ENCODE results near the gene HMGXB4.

Gene HMGXB4

DNA sequence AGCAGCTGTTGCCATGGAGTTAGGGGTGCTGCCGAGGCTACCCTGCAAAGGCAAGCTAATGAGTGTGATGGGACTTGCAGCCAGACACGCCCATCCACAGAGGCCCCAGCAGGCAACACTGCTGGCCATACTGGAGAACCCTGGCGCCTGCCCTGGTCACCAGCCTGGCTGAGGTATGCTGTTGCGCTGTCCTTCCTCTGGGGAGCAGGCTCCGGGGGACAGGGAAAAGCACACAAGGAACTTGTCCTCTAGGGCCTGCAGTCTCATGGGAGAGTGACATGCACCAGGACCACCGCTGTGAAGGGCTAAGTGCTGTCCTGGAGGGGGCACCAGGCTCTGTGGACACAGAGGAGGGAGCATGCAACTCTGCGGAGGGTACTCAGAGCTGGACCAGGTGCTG lies 78.2 kb downstream of the HMGXB4 start:
- no peak overlapping the region for H3K4me3 ChIP-seq (ENCODE audit: low read depth in 1 of 2, low read length in 2 of 2)
- H3K9me3 ChIP-seq (ENCODE audit: insufficient read depth, low read length, severe bottlenecking): no peaks in the 10 kb centered on the region
- TF ChIP-seq EZH2 (IDR thresholded peaks at IDR 0.05; ENCODE audit: borderline replicate concordance, low read depth, low read length, severe bottlenecking) (no peak), CTCF (IDR thresholded peaks at IDR 0.05; ENCODE audit: borderline replicate concordance, extremely low read depth, low read length, poor library complexity, severe bottlenecking) (no peak)
- H3K9ac ChIP-seq (ENCODE audit: low read depth, low read length): no peak overlapping the region
- no peak overlapping the region for H2AFZ ChIP-seq (ENCODE audit: low read depth, low read length)
- no peak overlapping the region for H3K4me2 ChIP-seq (ENCODE audit: insufficient read depth, low read length)
- no peaks in the 10 kb centered on the region for H3K79me2 ChIP-seq (ENCODE audit: insufficient read depth, low read length)
- peaks cover 64% of the 10 kb centered on the region for H3K36me3 ChIP-seq (ENCODE audit: insufficient read depth, low read length)
- peaks cover 6% of the 10 kb centered on the region for H3K4me1 ChIP-seq (ENCODE audit: insufficient read depth, low read length)
- H3K27me3 ChIP-seq (ENCODE audit: insufficient read depth, low read length, poor library complexity): no peaks in the 10 kb centered on the region
- DNase-seq: no peak
- no peaks in the 10 kb centered on the region for H4K20me1 ChIP-seq (ENCODE audit: insufficient read depth, low read length)
- no peak for ATAC-seq (ENCODE audit: insufficient read depth, low read depth)
- 0 out of 2 replicates have a peak overlapping the region, but pooled peaks have one; percentile 25 for H3K27ac ChIP-seq (ENCODE audit: low read length)

DNA sequence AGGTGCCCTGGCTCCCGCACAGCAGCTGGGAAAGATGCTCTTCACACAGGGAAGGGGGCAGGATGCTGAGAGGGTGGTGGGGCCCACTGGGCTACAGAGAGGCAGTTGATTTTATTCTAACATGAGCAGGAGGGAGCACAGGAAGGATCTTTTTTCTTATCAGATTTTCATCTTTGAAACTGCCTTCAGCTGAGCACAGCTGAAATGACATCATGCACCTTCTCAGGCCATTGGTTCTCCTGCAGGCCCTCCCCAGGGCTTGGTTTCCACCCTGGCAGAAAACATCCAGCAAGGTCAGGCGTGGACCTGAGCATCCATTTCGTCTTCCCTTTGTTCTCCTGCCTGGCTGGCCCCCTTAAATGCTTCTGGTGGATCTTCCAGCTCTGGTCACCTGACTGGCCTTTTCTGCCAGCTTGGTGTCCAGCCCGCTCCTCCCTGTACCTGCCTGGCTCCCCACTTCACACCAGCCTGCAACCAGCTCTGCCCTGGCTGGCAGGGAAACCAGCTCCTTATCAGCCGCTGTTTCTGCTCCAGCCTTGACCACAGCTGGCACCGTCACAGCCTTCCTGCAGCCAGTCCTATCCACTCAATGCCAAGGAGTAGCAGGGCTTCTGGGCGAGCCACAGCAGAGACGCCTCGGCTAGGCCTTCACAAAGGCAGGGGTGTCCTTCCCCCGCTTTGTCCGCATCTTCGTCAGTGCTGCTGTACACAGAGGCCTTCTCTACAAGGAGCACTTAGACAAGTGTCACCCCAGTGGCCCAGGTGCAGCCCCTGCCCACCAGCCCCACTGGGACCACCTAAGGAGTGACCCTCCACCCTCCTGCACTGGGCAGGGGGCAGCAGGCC lies 78.9 kb downstream of the HMGXB4 start:
- H2AFZ ChIP-seq (ENCODE audit: low read depth, low read length): no peak overlapping the region
- no peaks in the 10 kb centered on the region for H3K79me2 ChIP-seq (ENCODE audit: insufficient read depth, low read length)
- ATAC-seq (ENCODE audit: insufficient read depth, low read depth): peak; percentile 66
- H3K9ac ChIP-seq (ENCODE audit: low read depth, low read length): no peak overlapping the region
- H3K36me3 ChIP-seq (ENCODE audit: insufficient read depth, low read length): peaks cover 70% of the 10 kb centered on the region
- peaks cover under 1% of the 10 kb centered on the region; the same call in 1 of the 2 replicates for H4K20me1 ChIP-seq (ENCODE audit: insufficient read depth, low read length)
- no peak overlapping the region for H3K4me2 ChIP-seq (ENCODE audit: insufficient read depth, low read length)
- H3K4me1 ChIP-seq (ENCODE audit: insufficient read depth, low read length): no peaks in the 10 kb centered on the region
- H3K9me3 ChIP-seq (ENCODE audit: insufficient read depth, low read length, severe bottlenecking): no peaks in the 10 kb centered on the region
- H3K27me3 ChIP-seq (ENCODE audit: insufficient read depth, low read length, poor library complexity): no peaks in the 10 kb centered on the region
- H3K4me3 ChIP-seq (ENCODE audit: low read depth in 1 of 2, low read length in 2 of 2): no peak overlapping the region
- TF ChIP-seq EZH2 (IDR thresholded peaks at IDR 0.05; ENCODE audit: borderline replicate concordance, low read depth, low read length, severe bottlenecking): no peak
- no peak for TF ChIP-seq CTCF (IDR thresholded peaks at IDR 0.05; ENCODE audit: borderline replicate concordance, extremely low read depth, low read length, poor library complexity, severe bottlenecking)
- peak; percentile 19 for DNase-seq
- no peak overlapping the region for H3K27ac ChIP-seq (ENCODE audit: low read length)

DNA sequence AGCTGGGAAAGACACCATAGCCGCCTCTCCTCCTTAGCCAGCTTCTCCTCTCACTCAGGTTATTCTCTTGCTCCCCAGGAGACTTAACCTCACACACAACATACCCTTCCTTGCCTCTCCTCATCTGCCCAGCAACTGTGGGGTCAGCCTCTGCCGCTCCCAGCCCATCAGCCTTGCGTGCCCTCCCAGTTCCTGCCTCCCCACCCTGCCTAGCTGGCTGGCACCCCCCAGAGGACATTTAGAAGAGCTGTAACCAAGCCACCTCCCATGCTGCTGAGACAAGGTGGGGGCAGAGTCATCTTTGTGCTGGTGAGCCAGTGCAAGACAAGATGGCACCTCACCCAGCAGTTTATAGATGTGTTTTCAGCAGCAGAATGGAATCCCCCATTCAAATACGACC lies 80.6 kb downstream of the HMGXB4 start:
- no peak overlapping the region for H2AFZ ChIP-seq (ENCODE audit: low read depth, low read length)
- no peak overlapping the region for H3K9ac ChIP-seq (ENCODE audit: low read depth, low read length)
- ATAC-seq (ENCODE audit: insufficient read depth, low read depth): peak; percentile 51; the same call in 2 of the 3 replicates
- H3K79me2 ChIP-seq (ENCODE audit: insufficient read depth, low read length): no peaks in the 10 kb centered on the region
- H3K4me1 ChIP-seq (ENCODE audit: insufficient read depth, low read length): no peaks in the 10 kb centered on the region
- TF ChIP-seq CTCF (IDR thresholded peaks at IDR 0.05; ENCODE audit: borderline replicate concordance, extremely low read depth, low read length, poor library complexity, severe bottlenecking) (peak; percentile 37), EZH2 (IDR thresholded peaks at IDR 0.05; ENCODE audit: borderline replicate concordance, low read depth, low read length, severe bottlenecking) (no peak)
- no peaks in the 10 kb centered on the region for H3K9me3 ChIP-seq (ENCODE audit: insufficient read depth, low read length, severe bottlenecking)
- H3K27me3 ChIP-seq (ENCODE audit: insufficient read depth, low read length, poor library complexity): no peaks in the 10 kb centered on the region
- H3K36me3 ChIP-seq (ENCODE audit: insufficient read depth, low read length): peaks cover 70% of the 10 kb centered on the region
- H3K4me3 ChIP-seq (ENCODE audit: low read depth in 1 of 2, low read length in 2 of 2): no peak overlapping the region
- H3K4me2 ChIP-seq (ENCODE audit: insufficient read depth, low read length): no peak overlapping the region
- H3K27ac ChIP-seq (ENCODE audit: low read length): no peak overlapping the region
- H4K20me1 ChIP-seq (ENCODE audit: insufficient read depth, low read length): peaks cover 3% of the 10 kb centered on the region; the same call in 1 of the 2 replicates
- peak; percentile 18 for DNase-seq

Measured in DND-41 (cell line).